HS-5 (cell line): Measurements from ENCODE around the gene TSPYL2.
A peak's percentile ranks its signal among the peaks of the same experiment; 100 is the strongest.

Experiments used
- DNase-seq: peaks from one replicate; pipeline ENCODE4 v3.0.0-alpha.2; 2012; ENCODE audit warnings: low read depth

TSPYL2 gene

DNA sequence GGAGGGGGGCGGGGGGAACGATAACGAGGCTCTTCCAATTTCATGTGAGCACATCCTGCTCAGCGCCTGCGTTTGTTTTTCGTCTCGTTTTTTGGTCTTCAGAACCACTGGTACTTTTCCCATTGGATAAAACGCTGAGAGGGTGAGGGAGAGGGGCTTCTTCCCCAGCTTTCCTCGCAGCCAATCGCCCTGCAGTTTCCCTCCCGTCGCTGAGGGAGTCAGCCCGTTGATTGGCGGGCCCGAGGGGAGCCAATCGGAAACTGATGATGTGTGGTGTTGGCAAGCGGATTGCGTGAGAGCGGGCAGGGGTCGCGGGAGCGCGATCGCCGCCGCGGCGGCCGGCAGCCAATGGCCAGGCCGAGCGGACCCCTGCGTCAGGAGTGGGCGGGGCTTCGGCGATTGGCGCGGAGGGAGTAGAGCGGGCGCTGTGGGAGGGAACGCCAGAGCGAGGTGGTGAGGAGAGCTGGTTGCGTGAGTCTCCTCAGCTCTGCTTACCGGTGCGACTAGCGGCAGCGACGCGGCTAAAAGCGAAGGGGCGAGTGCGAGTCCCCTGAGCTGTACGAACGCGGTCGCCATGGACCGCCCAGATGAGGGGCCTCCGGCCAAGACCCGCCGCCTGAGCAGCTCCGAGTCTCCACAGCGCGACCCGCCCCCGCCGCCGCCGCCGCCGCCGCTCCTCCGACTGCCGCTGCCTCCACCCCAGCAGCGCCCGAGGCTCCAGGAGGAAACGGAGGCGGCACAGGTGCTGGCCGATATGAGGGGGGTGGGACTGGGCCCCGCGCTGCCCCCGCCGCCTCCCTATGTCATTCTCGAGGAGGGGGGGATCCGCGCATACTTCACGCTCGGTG lies at the start of gene TSPYL2:
Gene TSPYL2 (plus strand): TSS at position 443 of the 848 bp plus-strand sequence. CDS start 132 bp downstream, at position 575.
- DNase-seq: peak; percentile 71

DNA sequence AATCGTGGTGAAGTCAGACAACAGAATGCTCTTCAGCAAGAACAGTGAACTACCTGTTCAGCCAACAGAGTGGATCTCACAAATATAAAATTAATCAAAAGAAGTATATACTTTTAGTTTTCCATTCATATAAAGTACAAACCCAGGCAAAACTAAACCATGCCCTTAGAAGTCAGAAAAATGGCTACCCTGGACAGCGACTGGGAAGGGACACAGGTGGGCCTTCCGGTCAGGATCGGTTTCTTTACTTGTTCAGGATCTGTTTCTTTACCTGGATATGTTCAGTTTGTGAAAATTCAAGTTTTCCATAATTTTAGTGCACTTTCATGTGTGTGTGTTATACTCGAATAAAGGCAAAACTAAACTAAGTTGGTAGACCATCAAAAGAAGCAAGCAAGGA lies 46.0 kb upstream of the TSPYL2 start:
- no peak for DNase-seq

DNA sequence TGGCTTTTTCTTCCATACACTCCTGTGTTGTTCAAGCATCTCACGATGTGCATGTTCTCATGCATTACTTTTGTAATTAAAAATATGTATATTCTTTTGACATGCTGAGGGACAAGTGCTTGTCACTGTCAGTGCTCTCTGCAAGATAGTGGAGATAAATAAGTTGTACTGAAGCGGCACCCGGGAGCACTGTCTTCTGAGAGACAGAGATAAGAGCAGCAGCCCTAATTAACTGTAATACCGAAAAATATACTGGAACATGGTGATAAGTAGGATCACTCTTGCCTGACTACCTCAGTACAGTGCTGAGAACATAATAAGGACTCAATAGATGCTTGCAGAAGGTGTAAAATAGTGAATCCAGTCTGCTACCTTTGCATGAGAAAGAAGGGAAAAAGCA lies 42.9 kb upstream of the TSPYL2 start:
- DNase-seq: no peak

GRCh38 chrX:53044995-53045394 lies 37.2 kb upstream of the TSPYL2 start:
- no peak for DNase-seq

GRCh38 chrX:53047228-53047627 lies 34.9 kb upstream of the TSPYL2 start:
- no peak for DNase-seq

- DNase-seq: no peak
These were observed 33.7 kb upstream of the TSPYL2 start, which contains the start of gene GPR173 for GRCh38 chrX:53048169-53049126. Gene GPR173 (plus strand): TSS chrX:53048789. CDS start chrX:53076622, 27,833 bp downstream.

DNA sequence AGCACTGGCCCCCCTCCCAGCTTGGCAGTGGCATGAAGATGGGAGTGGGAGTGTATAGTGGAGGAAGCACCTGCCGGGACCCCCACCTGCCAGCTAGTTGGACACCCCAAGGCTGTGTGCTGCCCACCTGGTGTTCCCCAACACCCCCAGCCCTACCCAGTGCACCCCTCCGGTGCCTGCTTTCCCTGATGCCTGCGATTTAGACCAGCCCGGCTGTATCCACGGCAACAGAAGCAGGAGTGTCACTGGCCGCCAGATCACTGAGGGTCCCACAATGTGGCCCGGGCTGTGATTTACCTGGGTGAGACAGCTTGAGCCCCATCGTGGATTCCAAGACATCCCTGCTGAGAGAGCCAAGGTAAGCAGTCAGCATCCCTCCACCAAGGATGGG lies 33.0 kb upstream of the TSPYL2 start:
- DNase-seq: no peak

GRCh38 chrX:53050841-53051240 lies 31.3 kb upstream of the TSPYL2 start:
- DNase-seq: no peak

GRCh38 chrX:53055244-53055849 lies 26.8 kb upstream of the TSPYL2 start:
- DNase-seq: no peak

DNA sequence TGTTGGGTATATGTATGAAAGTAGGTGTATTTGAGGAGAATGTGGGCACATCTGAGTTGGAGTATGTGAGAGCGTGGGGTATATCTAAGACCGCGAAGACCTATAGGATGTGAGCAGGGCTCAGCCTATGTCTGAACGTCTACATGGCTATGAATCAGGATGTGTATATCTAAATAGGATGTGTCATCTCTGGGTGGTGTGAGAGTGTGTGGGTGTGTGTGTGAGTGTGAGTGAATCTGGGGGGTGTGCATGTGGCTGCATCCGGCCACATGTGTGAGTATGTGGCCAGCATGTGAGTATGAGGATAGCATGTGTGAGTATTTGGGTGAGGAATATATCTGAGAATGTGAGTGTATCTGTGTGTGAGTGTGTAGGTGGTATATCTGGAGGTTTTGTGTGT lies 25.9 kb upstream of the TSPYL2 start:
- no peak for DNase-seq

GRCh38 chrX:53065104-53065503 lies 17.1 kb upstream of the TSPYL2 start:
- no peak for DNase-seq

DNA sequence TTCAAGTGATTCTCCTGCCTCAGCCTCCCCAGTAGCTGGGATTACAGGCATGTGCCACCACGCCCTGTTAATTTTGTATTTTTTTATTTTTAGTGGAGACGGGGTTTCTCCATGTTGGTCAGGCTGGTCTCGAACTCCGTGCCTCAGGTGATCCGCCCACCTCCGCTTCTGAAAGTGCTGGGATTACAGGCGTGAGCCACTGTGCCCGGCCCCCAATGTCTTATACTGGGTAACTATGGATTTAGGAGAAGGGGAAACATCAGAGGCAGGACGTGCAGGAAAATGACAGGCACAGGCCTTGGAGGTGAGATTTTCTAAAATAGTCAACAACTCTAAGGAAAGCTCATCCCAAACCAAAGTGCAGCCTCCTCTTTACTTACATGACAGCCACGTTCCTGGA lies 11.1 kb upstream of the TSPYL2 start:
- DNase-seq: no peak

GRCh38 chrX:53071604-53072417 lies 10.4 kb upstream of the TSPYL2 start:
- DNase-seq: no peak

GRCh38 chrX:53072418-53073114 lies 9.6 kb upstream of the TSPYL2 start:
- no peak for DNase-seq

DNA sequence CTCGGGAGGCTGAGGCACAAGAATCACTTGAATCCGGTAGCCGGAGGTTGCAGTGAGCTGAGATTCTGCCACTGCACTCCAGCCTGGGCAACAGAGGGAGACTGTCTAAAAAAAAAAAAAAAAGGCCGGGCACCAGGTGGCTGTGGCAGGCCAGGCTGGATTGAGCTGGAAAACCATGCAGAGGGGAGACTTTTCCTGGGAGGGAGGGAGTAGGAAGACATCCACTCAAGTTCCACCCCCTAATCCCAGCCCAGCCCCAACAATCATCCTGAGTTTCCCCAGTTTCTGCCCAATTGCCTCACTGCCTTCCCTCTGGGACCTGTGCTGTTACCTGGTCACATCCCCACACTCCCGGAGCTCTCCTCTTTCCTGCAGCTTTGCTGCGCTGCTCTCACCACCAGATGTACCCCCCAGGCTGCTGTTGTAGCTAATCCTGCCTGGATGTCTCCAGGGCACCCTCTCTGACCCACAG lies 9.0 kb upstream of the TSPYL2 start:
- DNase-seq: no peak

GRCh38 chrX:53075011-53075410 lies 7.2 kb upstream of the TSPYL2 start:
- no peak for DNase-seq

DNA sequence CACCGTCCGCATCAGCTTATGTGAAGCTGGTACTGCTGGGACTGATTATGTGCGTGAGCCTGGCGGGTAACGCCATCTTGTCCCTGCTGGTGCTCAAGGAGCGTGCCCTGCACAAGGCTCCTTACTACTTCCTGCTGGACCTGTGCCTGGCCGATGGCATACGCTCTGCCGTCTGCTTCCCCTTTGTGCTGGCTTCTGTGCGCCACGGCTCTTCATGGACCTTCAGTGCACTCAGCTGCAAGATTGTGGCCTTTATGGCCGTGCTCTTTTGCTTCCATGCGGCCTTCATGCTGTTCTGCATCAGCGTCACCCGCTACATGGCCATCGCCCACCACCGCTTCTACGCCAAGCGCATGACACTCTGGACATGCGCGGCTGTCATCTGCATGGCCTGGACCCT lies 5.5 kb upstream of the TSPYL2 start:
- DNase-seq: no peak

- no peak for DNase-seq
These were observed 4.7 kb upstream of the TSPYL2 start for GRCh38 chrX:53077207-53078197.

- no peak for DNase-seq
These were observed 3.2 kb upstream of the TSPYL2 start for GRCh38 chrX:53078943-53079342.
